SU-DHL-6 (cell line): ENCODE results near the gene C1QB.

Experiments
- H2AFZ ChIP-seq: fragments of 200-600 bp; sonication (generic); 2 replicates; pipeline ENCODE4 v1.6.1; 2014; ENCODE audit warnings: low read depth, mild to moderate bottlenecking, moderate library complexity, mixed read lengths, antibody characterized with exemption, low read length; ENCODE audit not compliant: severe bottlenecking
- H3F3A ChIP-seq: fragments of 200-600 bp; shearing (Covaris generic); 2 replicates; pipeline ENCODE4 v1.6.0; 2016; ENCODE audit warnings: antibody characterized with exemption, mild to moderate bottlenecking; ENCODE audit not compliant: insufficient read depth
- H3K27ac ChIP-seq: fragments of 200-600 bp; sonication (generic); 2 replicates; pipeline ENCODE4 v1.5.1; 2016; ENCODE audit warnings: low read depth, mild to moderate bottlenecking, low read length, moderate library complexity, mixed read lengths
- H3K27me3 ChIP-seq: fragments of 200-600 bp; sonication (generic), shearing (Covaris generic); 2 replicates; pipeline ENCODE4 v1.6.0; 2014; ENCODE audit warnings: mild to moderate bottlenecking, low read length
- H3K36me3 ChIP-seq: fragments of 200-600 bp; sonication (generic); 2 replicates; pipeline ENCODE4 v1.6.1; 2014; ENCODE audit warnings: mild to moderate bottlenecking, low read length, mixed read lengths
- H3K4me2 ChIP-seq: fragments of 300-600, 200-600 bp; shearing (Covaris generic), sonication (generic); 2 replicates; pipeline ENCODE4 v1.6.0; 2014; ENCODE audit warnings: low read length, low read depth, mild to moderate bottlenecking; ENCODE audit not compliant: poor library complexity, severe bottlenecking
- H3K4me3 ChIP-seq: fragments of 200-600 bp; sonication (generic); 2 replicates; pipeline ENCODE4 v1.5.1; 2014; ENCODE audit warnings: antibody characterized with exemption, low read length, mild to moderate bottlenecking, mixed read lengths; ENCODE audit not compliant: insufficient read depth, poor library complexity, severe bottlenecking
- H3K79me2 ChIP-seq: fragments of 200-600 bp; sonication (generic); 2 replicates; pipeline ENCODE4 v1.6.1; 2014; ENCODE audit warnings: mild to moderate bottlenecking, low read length, moderate library complexity; ENCODE audit not compliant: insufficient read depth
- H3K9ac ChIP-seq: fragments of 200-600 bp; sonication (generic); 2 replicates; pipeline ENCODE4 v1.7.0; 2014; ENCODE audit warnings: mild to moderate bottlenecking, low read length
- H3K9me2 ChIP-seq: fragments of 200-600 bp; sonication (generic); replicated peaks from 2 replicates; pipeline ENCODE4 v1.6.1; 2014; ENCODE audit warnings: low read length; ENCODE audit not compliant: insufficient read depth
- H3K9me3 ChIP-seq: fragments of 200-600 bp; sonication (generic); 2 replicates; pipeline ENCODE4 v1.6.1; 2014; ENCODE audit warnings: low read length, mixed read lengths; ENCODE audit not compliant: insufficient read depth
- H4K20me1 ChIP-seq: fragments of 200-600 bp; sonication (generic); 2 replicates; pipeline ENCODE4 v1.6.1; 2014; ENCODE audit warnings: low read depth, mild to moderate bottlenecking, antibody characterized with exemption, low read length, moderate library complexity, mixed read lengths
- EZH2phosphoT487 ChIP-seq: fragments of 200-600 bp; sonication (generic), shearing (Covaris generic); conservative IDR thresholded peaks from 2 replicates; pipeline ENCODE4 v1.6.1; 2018; ENCODE audit warnings: mild to moderate bottlenecking, antibody characterized with exemption, low read length, moderate library complexity, mixed read lengths
- TF ChIP-seq, protein P1 (sequence below): fragments of 200-600 bp; sonication (generic); IDR thresholded peaks from one replicate; pipeline ENCODE4 v1.5.1; 2017; ENCODE audit warnings: antibody characterized with exemption, mild to moderate bottlenecking, low read length, moderate library complexity; ENCODE audit not compliant: insufficient read depth, poor library complexity, severe bottlenecking

Gene C1QB

DNA sequence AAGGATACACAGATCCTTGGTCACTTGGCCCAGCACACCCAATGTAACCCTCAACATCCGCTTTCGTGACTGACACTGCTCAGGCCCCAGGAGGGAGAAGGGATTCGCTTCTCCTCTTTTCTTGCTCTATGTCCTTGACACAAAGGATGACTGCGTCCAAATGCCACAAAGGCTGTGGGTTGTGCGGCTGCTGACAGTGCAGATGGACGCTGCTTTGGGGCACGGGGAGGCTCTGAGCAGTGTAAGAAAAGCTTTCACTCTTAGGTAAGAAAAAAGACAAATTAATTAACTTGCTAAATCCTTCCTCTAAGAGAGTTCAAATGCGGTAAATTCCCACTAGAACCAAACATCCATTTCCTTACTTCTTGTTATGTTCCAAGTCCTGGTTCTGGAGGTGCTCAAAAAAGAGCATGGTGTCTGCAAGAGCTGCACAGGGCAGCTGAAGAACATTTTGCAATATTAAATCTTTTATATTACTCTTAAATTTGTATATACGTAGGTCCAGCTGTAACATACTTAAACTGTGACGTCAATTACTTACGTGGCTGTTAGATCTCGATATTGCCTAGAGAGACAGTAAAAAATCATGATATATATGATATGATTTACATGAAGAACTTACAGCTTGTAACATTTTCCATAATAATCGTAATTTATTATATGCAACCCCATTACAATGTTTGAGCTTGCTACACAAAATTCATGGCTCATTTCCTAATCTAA lies 38.2 kb downstream of the C1QB start:
- Histone ChIP-seq H3K9me3 (no peaks in the 10 kb centered on the region), H3K4me2 (no peak overlapping the region), H4K20me1 (no peaks in the 10 kb centered on the region), H3K27ac (no peak overlapping the region), H2AFZ (no peak overlapping the region), H3K36me3 (no peaks in the 10 kb centered on the region), H3F3A (no peaks in the 10 kb centered on the region), H3K9me2 (no peaks in the 10 kb centered on the region), H3K27me3 (no peaks in the 10 kb centered on the region), H3K9ac (no peak overlapping the region), H3K79me2 (no peaks in the 10 kb centered on the region), H3K4me3 (no peak overlapping the region)
- TF ChIP-seq EZH2phosphoT487, result no peak
- TF ChIP-seq, protein P1, sequence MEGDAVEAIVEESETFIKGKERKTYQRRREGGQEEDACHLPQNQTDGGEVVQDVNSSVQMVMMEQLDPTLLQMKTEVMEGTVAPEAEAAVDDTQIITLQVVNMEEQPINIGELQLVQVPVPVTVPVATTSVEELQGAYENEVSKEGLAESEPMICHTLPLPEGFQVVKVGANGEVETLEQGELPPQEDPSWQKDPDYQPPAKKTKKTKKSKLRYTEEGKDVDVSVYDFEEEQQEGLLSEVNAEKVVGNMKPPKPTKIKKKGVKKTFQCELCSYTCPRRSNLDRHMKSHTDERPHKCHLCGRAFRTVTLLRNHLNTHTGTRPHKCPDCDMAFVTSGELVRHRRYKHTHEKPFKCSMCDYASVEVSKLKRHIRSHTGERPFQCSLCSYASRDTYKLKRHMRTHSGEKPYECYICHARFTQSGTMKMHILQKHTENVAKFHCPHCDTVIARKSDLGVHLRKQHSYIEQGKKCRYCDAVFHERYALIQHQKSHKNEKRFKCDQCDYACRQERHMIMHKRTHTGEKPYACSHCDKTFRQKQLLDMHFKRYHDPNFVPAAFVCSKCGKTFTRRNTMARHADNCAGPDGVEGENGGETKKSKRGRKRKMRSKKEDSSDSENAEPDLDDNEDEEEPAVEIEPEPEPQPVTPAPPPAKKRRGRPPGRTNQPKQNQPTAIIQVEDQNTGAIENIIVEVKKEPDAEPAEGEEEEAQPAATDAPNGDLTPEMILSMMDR, result no peak

DNA sequence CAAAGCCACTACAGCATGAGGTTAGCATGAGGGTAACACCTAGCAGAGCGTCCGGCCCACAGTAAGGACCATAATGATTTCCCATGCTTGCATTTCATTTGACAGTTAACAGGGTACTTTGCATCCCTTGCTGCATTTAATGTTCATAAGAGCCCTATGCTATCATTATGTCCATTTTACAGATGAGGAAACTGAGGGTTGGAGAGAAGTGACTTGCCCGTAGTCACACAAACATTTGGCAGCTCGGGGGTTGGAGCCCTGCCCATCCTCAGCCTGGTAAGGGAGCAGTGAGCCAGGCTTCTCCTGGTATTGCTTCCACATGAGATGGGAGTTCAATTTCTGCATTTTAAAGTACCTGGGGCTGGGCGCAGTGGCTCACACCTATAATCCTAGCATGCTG lies 41.1 kb downstream of the C1QB start:
- Histone ChIP-seq H4K20me1 (no peaks in the 10 kb centered on the region), H3K9ac (no peak overlapping the region)
- no peak for TF ChIP-seq EZH2phosphoT487
- TF ChIP-seq, protein P1, result no peak

DNA sequence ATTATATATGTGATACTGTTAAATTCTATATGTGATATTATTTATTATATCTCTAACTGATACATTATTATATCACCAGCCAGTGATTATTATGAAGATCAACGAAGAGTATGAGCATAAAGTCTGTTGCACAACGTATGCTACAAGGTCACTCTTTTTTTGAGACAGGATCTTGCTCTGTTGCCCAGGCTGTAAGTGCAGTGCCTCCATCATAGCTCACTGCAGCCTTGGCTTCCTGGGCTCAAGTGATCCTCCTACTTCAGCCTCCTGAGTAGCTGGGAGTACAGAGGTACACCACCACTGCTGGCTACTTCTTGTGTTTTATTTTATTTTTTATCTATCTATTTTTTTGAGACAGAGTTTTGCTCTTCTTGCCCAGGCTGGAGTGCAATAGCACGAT lies 43.6 kb downstream of the C1QB start:
- TF ChIP-seq EZH2phosphoT487, result no peak
- TF ChIP-seq, protein P1, result no peak
- Histone ChIP-seq H4K20me1 (no peaks in the 10 kb centered on the region), H3K9me2 (no peaks in the 10 kb centered on the region)

More for the DNA sequence above, 41.1 kb downstream of the C1QB start:
- Histone ChIP-seq H3K4me2 (no peak overlapping the region), H3K9me3 (no peaks in the 10 kb centered on the region), H2AFZ (no peak overlapping the region), H3K27me3 (no peaks in the 10 kb centered on the region), H3K9me2 (no peaks in the 10 kb centered on the region), H3K4me3 (no peak overlapping the region), H3K79me2 (no peaks in the 10 kb centered on the region), H3F3A (no peaks in the 10 kb centered on the region), H3K27ac (no peak overlapping the region), H3K36me3 (no peaks in the 10 kb centered on the region)

More for the DNA sequence above, 43.6 kb downstream of the C1QB start:
- no peak overlapping the region for H3K9ac ChIP-seq
- no peaks in the 10 kb centered on the region for H3F3A ChIP-seq
- no peak overlapping the region for H3K4me3 ChIP-seq
- no peaks in the 10 kb centered on the region for H3K79me2 ChIP-seq
- H3K36me3 ChIP-seq, result no peaks in the 10 kb centered on the region
- H3K27ac ChIP-seq, result no peak overlapping the region
- no peak overlapping the region for H3K4me2 ChIP-seq
- no peaks in the 10 kb centered on the region for H3K9me3 ChIP-seq
- no peak overlapping the region for H2AFZ ChIP-seq
- no peaks in the 10 kb centered on the region for H3K27me3 ChIP-seq
